SK-N-SH treated with all-trans-retinoic acid at 6 μM for 48 hours (cell line): ENCODE results near the gene THSD4.

ENCODE experiments used
- BACH2 ChIP-seq: fragments of 250-450 bp; sonication (Bioruptor Pico); IDR thresholded peaks from 2 replicates; pipeline ENCODE4 v1.9.0; 2021; ENCODE audit warnings: mild to moderate bottlenecking, borderline replicate concordance
- ISL1 ChIP-seq: fragments of 250-450 bp; sonication (Bioruptor Pico); IDR thresholded peaks from 2 replicates; pipeline ENCODE4 v2.1.2; 2022; ENCODE audit warnings: mild to moderate bottlenecking, moderate library complexity
- PATZ1 ChIP-seq: fragments of 250-450 bp; sonication (Bioruptor Pico); IDR thresholded peaks from 2 replicates; pipeline ENCODE4 v1.8.0; 2020; ENCODE audit warnings: mild to moderate bottlenecking, moderate library complexity, borderline replicate concordance
- PPARA ChIP-seq: fragments of 250-450 bp; sonication (Bioruptor Pico); IDR thresholded peaks from 2 replicates; pipeline ENCODE4 v1.5.0; 2020; ENCODE audit warnings: mild to moderate bottlenecking, borderline replicate concordance
- RARB ChIP-seq: fragments of 250-450 bp; sonication (Bioruptor Pico); IDR thresholded peaks from 2 replicates; pipeline ENCODE4 v1.8.0; 2021; ENCODE audit warnings: mild to moderate bottlenecking, moderate library complexity
- TCF4 ChIP-seq: fragments of 250-450 bp; sonication (Bioruptor Pico); IDR thresholded peaks from 2 replicates; pipeline ENCODE4 v1.8.0; 2021; ENCODE audit warnings: mild to moderate bottlenecking, moderate library complexity, borderline replicate concordance
- TOX ChIP-seq: fragments of 250-450 bp; sonication (Bioruptor Pico); IDR thresholded peaks from 2 replicates; pipeline ENCODE4 v1.8.0; 2021; ENCODE audit warnings: mild to moderate bottlenecking, moderate library complexity, borderline replicate concordance
- TSHZ2 ChIP-seq: fragments of 250-450 bp; sonication (Bioruptor Pico); IDR thresholded peaks from 2 replicates; pipeline ENCODE4 v1.5.0; 2020; ENCODE audit warnings: mild to moderate bottlenecking, moderate library complexity
- ZFP3 ChIP-seq: fragments of 250-450 bp; sonication (Bioruptor Pico); IDR thresholded peaks from 2 replicates; pipeline ENCODE4 v1.5.0; 2020; ENCODE audit warnings: mild to moderate bottlenecking, moderate library complexity
- ZNF70 ChIP-seq: fragments of 450-650 bp; formaldehyde crosslinking; IDR thresholded peaks from 2 replicates; pipeline ENCODE4 v1.5.0; 2020; ENCODE audit warnings: mild to moderate bottlenecking, moderate library complexity

GRCh38 chr15:71312731-71313460 lies 197.6 kb downstream of the THSD4 start:
- no peak for TF ChIP-seq ZNF70
- no peak for TF ChIP-seq RARB
- no peak for TF ChIP-seq PPARA (CRISPR knock-in tag)
- no peak for TF ChIP-seq TOX
- no peak for TF ChIP-seq ZFP3
- no peak for TF ChIP-seq TSHZ2 (CRISPR knock-in tag)
- no peak for TF ChIP-seq BACH2 (CRISPR knock-in tag)
- no peak for TF ChIP-seq ISL1 (CRISPR knock-in tag)
- no peak for TF ChIP-seq TCF4 (CRISPR knock-in tag)
- TF ChIP-seq PATZ1: no peak
